C4-2B (cell line): ENCODE results near the gene TOB1.

ENCODE experiments used
- ZFX ChIP-seq: fragments of 450-650 bp; IDR thresholded peaks from 2 replicates; pipeline ENCODE4 v1.6.1; 2017
- TF ChIP-seq, protein P1 (sequence below): fragments of 450-650 bp; conservative IDR thresholded peaks from 2 replicates; pipeline ENCODE4 v1.5.1; 2017; ENCODE audit warnings: mild to moderate bottlenecking

DNA sequence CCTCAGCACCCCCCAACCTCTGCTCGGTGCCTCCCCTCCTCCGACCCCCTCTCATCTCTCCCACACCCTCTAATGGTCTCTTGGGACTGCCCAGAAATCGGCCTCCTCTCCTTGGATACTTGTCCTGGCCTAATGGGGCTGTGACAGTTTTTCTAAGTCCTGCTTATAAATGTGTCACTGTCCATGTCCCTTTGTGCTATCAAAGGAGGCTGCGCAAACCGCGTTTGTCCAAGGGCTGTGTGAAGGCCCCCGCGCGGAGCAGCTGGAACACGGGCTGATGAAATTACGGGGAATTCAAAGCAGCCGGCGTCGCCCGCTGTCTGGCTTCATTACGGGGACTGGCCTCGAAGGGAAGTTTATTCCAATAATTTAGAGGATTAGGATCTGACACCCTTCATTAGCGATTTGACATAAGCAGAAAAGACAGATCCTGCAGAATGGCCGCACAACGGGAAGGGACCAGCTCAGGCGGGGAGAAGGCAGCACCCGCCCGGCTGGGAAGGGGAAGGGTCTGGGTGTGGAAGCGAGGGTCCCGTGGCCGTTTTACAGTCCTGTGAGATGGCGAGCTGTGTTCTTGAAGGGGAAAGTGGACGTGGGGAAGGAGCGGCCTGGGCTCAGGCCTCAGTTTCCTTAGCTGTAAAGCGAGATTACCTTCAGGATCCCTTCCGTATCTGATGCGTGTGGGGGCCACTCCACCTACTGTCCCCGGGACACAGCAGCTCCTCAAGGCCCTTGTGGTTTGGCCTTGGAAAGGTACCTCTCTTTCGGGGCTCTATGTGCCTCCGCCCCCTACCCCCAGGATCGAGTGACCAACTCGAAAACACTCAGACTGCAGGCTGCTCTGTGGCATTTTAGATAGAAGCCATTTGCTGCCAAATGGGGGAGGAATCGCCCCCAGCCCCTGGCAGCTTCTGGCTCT, 32.4 kb downstream of the TOB1 start:
- TF ChIP-seq, protein P1, sequence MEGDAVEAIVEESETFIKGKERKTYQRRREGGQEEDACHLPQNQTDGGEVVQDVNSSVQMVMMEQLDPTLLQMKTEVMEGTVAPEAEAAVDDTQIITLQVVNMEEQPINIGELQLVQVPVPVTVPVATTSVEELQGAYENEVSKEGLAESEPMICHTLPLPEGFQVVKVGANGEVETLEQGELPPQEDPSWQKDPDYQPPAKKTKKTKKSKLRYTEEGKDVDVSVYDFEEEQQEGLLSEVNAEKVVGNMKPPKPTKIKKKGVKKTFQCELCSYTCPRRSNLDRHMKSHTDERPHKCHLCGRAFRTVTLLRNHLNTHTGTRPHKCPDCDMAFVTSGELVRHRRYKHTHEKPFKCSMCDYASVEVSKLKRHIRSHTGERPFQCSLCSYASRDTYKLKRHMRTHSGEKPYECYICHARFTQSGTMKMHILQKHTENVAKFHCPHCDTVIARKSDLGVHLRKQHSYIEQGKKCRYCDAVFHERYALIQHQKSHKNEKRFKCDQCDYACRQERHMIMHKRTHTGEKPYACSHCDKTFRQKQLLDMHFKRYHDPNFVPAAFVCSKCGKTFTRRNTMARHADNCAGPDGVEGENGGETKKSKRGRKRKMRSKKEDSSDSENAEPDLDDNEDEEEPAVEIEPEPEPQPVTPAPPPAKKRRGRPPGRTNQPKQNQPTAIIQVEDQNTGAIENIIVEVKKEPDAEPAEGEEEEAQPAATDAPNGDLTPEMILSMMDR: no peak
- TF ChIP-seq ZFX: no peak
